Myocyte (in vitro differentiated cells): Measurements from ENCODE around the gene ME2. TPM values are rescaled to one million over a fixed set of nuclear protein-coding genes. Genes with fewer than 3 reads are reported as not detected.
"Not testable (repeated sequence)": the region's sequence is repeated elsewhere in the genome, so short reads cannot be mapped to it uniquely, and the experiment has no call there.

ENCODE experiments used
- DNase-seq: peaks from one replicate; pipeline ENCODE4 v3.0.0-alpha.2; 2012; ENCODE audit warnings: low read depth
- polyA plus RNA-seq: library from polyadenylated mRNA; unstranded; fragments of >200 nt; gene quantifications from one replicate; pipeline ENCODE4 v1.2.1, GENCODE V29; 2012; ENCODE audit warnings: missing spikeins
- total RNA-seq: library from RNA; depleted of rRNA; stranded (reverse); fragments of >200 nt; gene quantifications from 2 replicates; pipeline ENCODE4 v1.2.3, GENCODE V29; 2014

The ME2 gene
- total RNA-seq = 21.8 and 31.9 TPM in 2 replicates
- polyA plus RNA-seq = 11.9 TPM

DNA sequence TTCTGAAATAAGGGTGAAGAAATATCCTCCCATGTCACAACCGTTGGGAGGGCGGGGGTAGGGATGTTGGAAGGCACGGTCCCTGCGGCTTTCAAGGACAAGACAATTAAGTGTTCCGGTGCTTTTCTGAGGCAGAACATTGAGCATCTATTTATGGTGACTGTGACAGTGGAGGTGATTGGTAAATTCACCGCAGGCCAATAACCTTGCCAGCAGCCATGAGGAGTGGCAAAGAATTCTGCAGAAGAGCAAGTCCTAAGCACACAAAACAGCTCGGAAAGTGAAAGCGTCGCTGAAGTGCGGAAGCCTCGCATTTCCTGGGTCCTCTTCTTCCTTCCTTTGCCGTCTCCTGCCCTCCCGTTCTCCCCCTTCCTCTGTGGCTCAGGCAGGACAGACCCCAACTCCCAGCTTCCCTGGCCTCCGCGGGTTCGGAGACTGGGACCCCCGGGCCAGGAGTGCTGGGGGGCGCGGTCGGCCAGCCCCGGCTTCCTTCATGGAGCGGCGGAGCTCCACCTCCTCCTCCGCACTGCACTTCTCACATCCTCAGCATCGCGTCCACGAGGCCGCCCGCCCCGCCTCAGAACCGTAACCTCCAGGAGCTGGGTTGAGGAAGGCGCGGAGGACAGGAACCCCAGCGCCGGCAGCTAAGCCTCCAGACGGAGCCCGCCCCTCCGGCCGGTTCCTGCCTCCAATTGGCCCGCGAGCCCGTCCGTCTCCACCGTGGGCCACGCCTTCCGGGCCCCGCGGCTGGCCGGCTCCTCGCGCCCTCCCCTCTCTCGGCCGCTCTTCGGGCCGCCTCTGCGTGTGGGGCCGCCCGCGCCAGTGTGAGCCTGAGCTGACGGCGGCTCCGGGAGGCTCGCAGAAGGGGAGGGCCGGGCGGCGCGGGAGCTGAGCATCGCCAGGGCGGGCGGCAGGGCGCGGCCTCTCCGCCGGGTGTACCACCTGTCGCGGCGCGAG lies at the start of gene ME2:
ME2 (plus strand) TSS at position 774 of the 957 bp plus-strand sequence. CDS start 16,703 bp downstream, outside the sequence.
- DNase-seq = peak; percentile 89

DNA sequence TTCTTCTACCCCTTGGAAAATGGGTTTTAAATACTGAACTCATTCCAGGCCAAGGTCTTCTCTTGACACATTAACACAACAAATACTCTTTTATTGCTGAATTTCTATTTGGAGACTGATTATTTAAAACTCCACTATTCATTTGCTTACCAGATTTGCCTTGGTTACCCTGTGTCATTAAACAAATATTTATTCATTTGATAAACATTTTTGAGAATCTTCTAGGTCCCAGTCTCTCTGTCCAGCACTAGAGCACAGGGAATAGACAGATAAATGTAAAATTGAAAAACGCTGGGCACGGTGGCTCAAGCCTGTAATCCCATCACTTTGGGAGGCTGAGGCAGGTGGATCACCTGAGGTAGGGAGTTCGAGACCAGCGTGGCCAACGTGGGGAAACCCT lies 49.3 kb upstream of the ME2 start:
- no peak for DNase-seq

DNA sequence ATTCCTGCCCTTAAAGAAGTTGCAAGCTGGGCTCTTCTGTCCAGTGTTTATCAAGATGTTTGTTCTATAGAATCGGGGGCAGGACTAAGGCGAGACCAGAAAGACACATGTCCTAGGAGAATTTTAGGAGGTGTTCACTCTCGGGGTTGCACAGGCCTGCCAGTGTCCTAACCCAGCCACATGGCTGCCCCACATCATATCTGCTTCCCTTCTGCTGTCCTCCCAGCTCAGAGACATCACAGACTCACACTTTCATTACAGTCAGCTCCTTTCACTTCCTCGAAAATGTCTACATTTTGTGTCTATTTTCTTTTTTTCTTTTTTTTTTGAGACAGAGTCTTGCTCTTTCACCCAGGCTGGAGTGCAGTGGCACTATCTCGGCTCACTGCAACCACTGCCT lies 48.4 kb upstream of the ME2 start:
- DNase-seq = no peak

GRCh38 chr18:50832754-50833153 lies 46.2 kb upstream of the ME2 start:
- no peak for DNase-seq

- not testable (repeated sequence) for DNase-seq
Observed at GRCh38 chr18:50833496-50833895, 45.4 kb upstream of the ME2 start.

- DNase-seq = no peak
Observed at GRCh38 chr18:50836521-50836957, 42.4 kb upstream of the ME2 start.

GRCh38 chr18:50839341-50839740 lies 39.6 kb upstream of the ME2 start:
- no peak for DNase-seq

GRCh38 chr18:50839996-50840395 lies 38.9 kb upstream of the ME2 start:
- DNase-seq = no peak

DNA sequence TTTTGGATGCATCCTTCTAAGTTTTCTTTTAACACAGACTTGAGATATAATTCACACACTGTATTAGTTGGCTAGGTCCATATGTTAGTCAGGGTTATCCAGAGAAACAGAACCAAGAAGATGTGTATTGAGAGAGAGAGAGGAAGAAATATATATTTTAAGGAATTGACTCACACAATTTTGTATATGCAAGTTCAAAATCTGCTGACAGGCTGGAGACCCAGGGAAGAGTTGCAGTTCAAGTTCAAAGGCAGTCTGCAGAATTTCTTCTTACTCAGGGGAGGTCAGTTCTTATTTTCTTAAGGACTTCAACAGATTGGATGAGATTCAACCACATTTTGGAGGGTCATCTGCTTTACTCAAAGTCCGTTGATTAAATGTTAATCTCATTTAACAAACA lies 36.1 kb upstream of the ME2 start:
- DNase-seq = no peak

- no peak for DNase-seq
Observed at GRCh38 chr18:50844554-50844953, 34.4 kb upstream of the ME2 start.

DNA sequence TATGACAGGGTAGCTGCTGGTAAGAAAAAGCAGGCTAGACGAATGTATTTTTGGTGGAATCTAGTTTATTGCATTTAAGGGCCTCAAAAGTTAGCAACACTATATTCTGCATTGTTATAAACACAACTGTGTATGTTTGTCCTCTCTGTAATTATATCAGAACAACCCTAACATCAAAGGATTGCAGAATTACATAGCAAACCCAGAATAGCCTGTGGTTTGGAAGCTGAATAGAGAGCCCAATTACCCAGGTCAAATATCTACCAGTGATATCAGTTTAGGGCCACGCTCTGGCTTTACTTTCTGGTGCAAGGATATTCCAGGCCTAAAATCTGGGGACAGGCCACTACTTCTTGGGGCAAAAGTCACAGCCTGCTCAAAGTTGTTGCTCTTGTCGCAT lies 34.0 kb upstream of the ME2 start:
- DNase-seq = peak; percentile 44

DNA sequence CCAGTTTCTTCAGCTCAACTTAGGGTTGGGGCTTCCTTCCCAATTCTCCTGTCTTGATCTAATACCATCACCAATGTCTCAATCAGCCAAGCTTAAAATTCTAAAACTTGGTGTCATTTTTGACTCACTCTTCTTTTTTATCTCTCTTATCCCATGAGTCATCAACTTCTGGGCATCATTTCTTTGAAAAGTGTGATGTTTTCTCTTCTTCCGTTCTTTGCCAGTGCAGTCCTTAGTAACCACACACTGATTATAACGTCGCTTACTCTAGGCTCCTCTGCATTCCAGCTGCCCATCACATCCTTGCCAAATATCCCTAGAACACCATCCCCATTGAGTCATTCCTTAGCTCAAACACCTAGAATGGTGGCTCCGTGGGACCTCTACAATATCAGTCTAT lies 31.7 kb upstream of the ME2 start:
- no peak for DNase-seq

GRCh38 chr18:50848061-50848551 lies 30.8 kb upstream of the ME2 start:
- no peak for DNase-seq

DNA sequence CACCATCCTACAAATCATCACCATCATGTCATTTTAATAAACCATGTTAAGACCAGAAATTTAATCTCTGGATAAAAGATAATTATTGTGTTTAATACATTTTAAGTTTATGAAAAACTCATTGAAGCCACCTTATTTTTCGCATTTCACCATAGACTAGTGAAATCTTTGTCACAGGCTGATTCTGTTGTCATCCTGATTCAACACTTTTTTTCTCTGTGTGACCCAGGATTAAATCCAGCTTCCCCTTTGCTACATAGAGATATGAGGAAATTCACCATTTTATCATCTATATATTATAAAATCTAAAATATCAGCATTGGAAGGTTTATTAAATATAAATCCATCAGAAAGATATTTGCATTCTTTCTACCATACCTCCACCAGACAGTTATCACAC lies 29.9 kb upstream of the ME2 start:
- no peak for DNase-seq

- no peak for DNase-seq
Observed at GRCh38 chr18:50849419-50849821, 29.5 kb upstream of the ME2 start.

- no peak for DNase-seq
Observed at GRCh38 chr18:50850307-50851065, 28.4 kb upstream of the ME2 start.

GRCh38 chr18:50853863-50854271 lies 25.1 kb upstream of the ME2 start:
- DNase-seq = no peak

DNA sequence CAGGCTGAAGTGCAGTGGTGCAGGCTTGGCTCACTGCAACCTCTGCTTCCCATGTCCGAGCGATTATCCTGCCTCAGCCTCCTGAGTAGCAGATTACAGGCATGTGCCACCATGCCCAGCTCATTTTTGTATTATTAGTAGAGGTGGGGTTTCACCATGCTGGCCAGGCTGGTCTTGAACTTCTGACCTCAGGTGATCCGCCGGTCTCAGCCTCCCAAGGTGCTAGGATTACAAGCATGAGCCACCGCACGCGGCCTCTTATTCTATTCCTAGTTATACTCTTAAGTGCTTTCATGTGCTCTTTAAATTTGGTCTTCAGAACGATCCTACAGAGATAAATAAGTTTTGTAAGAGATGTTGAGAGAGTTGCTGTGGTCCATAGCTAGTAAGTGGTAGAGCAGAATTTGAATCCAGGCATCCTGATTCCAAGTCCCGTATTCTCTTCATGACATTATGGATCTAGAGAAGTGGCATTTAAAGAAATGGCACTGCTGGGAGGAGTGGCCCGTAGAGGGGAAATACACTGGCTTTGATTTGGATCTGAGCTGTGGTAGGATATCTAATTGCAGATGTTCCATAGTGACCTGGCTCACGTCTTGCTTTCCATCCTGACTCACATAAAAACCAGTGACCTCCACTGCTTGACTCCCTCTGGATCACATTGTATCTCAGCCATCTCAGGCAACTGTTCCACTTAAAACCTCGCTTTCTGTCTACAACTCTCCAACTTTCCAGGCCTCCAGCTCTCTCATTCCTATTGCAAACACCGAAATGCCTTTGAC lies 22.8 kb upstream of the ME2 start:
- no peak for DNase-seq

- not testable (repeated sequence) for DNase-seq
Observed at GRCh38 chr18:50857166-50857565, 21.8 kb upstream of the ME2 start.

GRCh38 chr18:50857694-50858093 lies 21.2 kb upstream of the ME2 start:
- no peak for DNase-seq
